Lower leg skin (tissue), 3 donors: Measurements from ENCODE around the gene FANCC.

Experiments
- CTCF ChIP-seq, 3 donors: fragments of 450-650 bp; IDR thresholded peaks; one replicate each; pipeline ENCODE4 v1.5.1; 2016; ENCODE audit warnings: antibody characterized with exemption in 3 of 3, mild to moderate bottlenecking in 3 of 3, moderate library complexity in 2 of 3
- POLR2A ChIP-seq, 2 donors: fragments of 450-650 bp; IDR thresholded peaks; one replicate each; pipeline ENCODE4 v1.6.1; 2016 to 2017; ENCODE audit warnings: antibody characterized with exemption in 2 of 2, mild to moderate bottlenecking in 1 of 2, moderate library complexity in 1 of 2

- TF ChIP-seq CTCF (IDR thresholded peaks at IDR 0.05) (no peak), POLR2A (IDR thresholded peaks at IDR 0.05) (no peak)
Measured at GRCh38 chr9:95049761-95050160, 267.7 kb downstream of the FANCC start.
